OCI-LY7 (cell line): ENCODE data around the gene INPP5F.

Experiments used
- EZH2phosphoT487 ChIP-seq: fragments of 200-600 bp; sonication (generic); IDR thresholded peaks from 2 replicates; pipeline ENCODE4 v1.6.1; 2018; ENCODE audit warnings: low read depth, borderline replicate concordance, mild to moderate bottlenecking, mixed run types, antibody characterized with exemption, low read length, moderate library complexity, mixed read lengths
- TF ChIP-seq, protein P1 (sequence below): fragments of 200-600 bp; sonication (generic); conservative IDR thresholded peaks from 2 replicates; pipeline ENCODE4 v1.5.1; 2014; ENCODE audit warnings: mild to moderate bottlenecking, antibody characterized with exemption, low read length, moderate library complexity, mixed read lengths

DNA sequence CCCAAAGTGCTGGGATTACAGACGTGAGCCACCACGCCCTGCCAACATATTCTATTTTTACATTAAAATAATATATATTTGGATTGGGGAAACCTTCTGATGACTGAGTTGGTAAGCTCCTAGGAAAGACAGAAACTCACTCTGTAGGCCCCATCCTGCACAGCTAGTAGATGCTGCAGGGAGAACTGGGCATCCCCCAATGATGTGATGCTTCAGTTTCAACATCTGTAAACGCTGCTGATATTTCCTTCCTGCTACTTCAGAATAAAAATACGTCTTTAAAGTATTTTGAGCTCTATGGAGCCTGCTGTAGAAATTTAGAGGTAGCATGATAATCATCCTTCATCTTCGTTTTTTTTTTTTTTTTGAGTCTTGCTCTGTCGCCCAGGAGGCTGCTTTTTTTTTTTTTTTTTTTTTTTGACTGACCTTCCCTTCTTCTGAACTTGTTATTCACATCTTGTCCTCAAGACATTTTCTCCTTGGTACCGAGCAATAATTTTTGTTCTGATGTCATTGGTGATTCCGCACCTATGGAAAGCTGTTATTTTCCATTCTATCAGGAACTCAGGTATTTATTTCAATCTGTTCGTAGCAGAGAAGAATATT, 21.8 kb upstream of the INPP5F start:
- TF ChIP-seq, protein P1, sequence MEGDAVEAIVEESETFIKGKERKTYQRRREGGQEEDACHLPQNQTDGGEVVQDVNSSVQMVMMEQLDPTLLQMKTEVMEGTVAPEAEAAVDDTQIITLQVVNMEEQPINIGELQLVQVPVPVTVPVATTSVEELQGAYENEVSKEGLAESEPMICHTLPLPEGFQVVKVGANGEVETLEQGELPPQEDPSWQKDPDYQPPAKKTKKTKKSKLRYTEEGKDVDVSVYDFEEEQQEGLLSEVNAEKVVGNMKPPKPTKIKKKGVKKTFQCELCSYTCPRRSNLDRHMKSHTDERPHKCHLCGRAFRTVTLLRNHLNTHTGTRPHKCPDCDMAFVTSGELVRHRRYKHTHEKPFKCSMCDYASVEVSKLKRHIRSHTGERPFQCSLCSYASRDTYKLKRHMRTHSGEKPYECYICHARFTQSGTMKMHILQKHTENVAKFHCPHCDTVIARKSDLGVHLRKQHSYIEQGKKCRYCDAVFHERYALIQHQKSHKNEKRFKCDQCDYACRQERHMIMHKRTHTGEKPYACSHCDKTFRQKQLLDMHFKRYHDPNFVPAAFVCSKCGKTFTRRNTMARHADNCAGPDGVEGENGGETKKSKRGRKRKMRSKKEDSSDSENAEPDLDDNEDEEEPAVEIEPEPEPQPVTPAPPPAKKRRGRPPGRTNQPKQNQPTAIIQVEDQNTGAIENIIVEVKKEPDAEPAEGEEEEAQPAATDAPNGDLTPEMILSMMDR: no peak
- TF ChIP-seq EZH2phosphoT487: no peak
